HCT116 (cell line): Measurements from ENCODE around the gene UGGT2. TPM values are rescaled to one million over a fixed set of nuclear protein-coding genes. Genes with fewer than 3 reads are reported as not detected.

ENCODE experiments used
- ATAC-seq: fragments of 200-7000 bp; cut with Tn5 transposase; 2 replicates; pipeline ENCODE4 v1.9.1; 2020; ENCODE audit warnings: mild to moderate bottlenecking, moderate library complexity
- BruUV-seq: library from RNA; stranded (reverse); fragments of 400-500 nt; replicated peaks from 2 replicates; lab custom pipeline; 2021; lab: Mats Ljungman, UMichigan
- CTCF ChIA-PET: fragments of 300-600 bp; sonication (Branson Sonifier 250); formaldehyde crosslinking; loops from one replicate; lab custom pipeline; 2021; ENCODE audit warnings: antibody characterized with exemption; lab: Charles Lee
- POLR2A ChIA-PET: fragments of 300-600, 350-600 bp; sonication (Branson Sonifier 250); formaldehyde crosslinking; loops from one replicate; lab custom pipeline; 2021; ENCODE audit warnings: antibody characterized with exemption; lab: Charles Lee
- RAD21 ChIA-PET, 2 experiments: fragments of 300-600 bp; sonication (Branson Sonifier 250); formaldehyde crosslinking; loops; one replicate each; lab custom pipeline; 2023; ENCODE audit warnings: low total read pairs in 2 of 2; ENCODE audit not compliant: uncharacterized antibody in 2 of 2, unreplicated experiment in 2 of 2, low non-redundant PET in 1 of 2; lab: Charles Lee
- DNase-seq: peaks from one replicate; pipeline ENCODE4 v3.0.0-alpha.2; 2010; ENCODE audit warnings: low read depth, low spot score
- H2AFZ ChIP-seq: fragments of 200-600 bp; shearing (Covaris generic), sonication (generic); 2 replicates; pipeline ENCODE4 v1.6.1; 2017; ENCODE audit warnings: low read depth, mixed run types, mixed read lengths, antibody characterized with exemption, low read length; ENCODE audit not compliant: poor library complexity, severe bottlenecking
- H3K27ac ChIP-seq: 2 replicates; pipeline ENCODE4 v1.5.1; 2012; ENCODE audit warnings: low read depth, low read length
- H3K27me3 ChIP-seq: fragments of 200-600 bp; sonication (generic); 2 replicates; pipeline ENCODE4 v1.6.1; 2016; ENCODE audit warnings: mixed run types, low read length, mixed read lengths; ENCODE audit not compliant: insufficient read depth
- H3K36me3 ChIP-seq, 2 experiments: fragments of 200-500 bp in 1 of 2; fragments of 200-600 bp in 1 of 2; sonication (Bioruptor generic) in 1 of 2; sonication (generic) in 1 of 2; 2 replicates each; pipeline versions ENCODE4 v1.5.1 to v1.6.1; 2014 to 2016; ENCODE audit warnings: low read length in 2 of 2, inconsistent platforms in 1 of 2, mixed read lengths in 1 of 2, mixed run types in 1 of 2; ENCODE audit not compliant: insufficient read depth in 2 of 2, control insufficient read depth in 1 of 2
- H3K4me1 ChIP-seq, 2 experiments: fragments of 200-600 bp in 1 of 2; sonication (generic) in 1 of 2; 2 replicates each; pipeline versions ENCODE4 v1.5.1 to v1.6.1; 2012 to 2017; ENCODE audit warnings: low read length in 2 of 2, inconsistent platforms in 1 of 2, mild to moderate bottlenecking in 1 of 2, mixed read lengths in 1 of 2, mixed run types in 1 of 2, moderate library complexity in 1 of 2; ENCODE audit not compliant: insufficient read depth in 2 of 2, control insufficient read depth in 1 of 2
- H3K4me2 ChIP-seq: fragments of 200-600 bp; sonication (generic); 2 replicates; pipeline ENCODE4 v1.6.1; 2017; ENCODE audit warnings: mixed run types, low read length, mixed read lengths
- H3K4me3 ChIP-seq, 2 experiments: fragments of 200-600 bp in 1 of 2; sonication (generic) in 1 of 2; replicated peaks in 1 of 2; 2 replicates each; pipeline ENCODE4 v1.5.1; 2011 to 2016; ENCODE audit warnings: low read length in 2 of 2, control low read depth in 1 of 2, low read depth in 1 of 2, mild to moderate bottlenecking in 1 of 2, mixed read lengths in 1 of 2, mixed run types in 1 of 2
- H3K79me2 ChIP-seq: fragments of 200-600 bp; sonication (generic); 2 replicates; pipeline ENCODE4 v1.6.1; 2017; ENCODE audit warnings: mild to moderate bottlenecking, mixed run types, low read length, moderate library complexity, mixed read lengths; ENCODE audit not compliant: insufficient read depth
- H3K9ac ChIP-seq: fragments of 200-600 bp; sonication (generic); 2 replicates; pipeline ENCODE4 v1.6.1; 2016; ENCODE audit warnings: low read length, mixed read lengths
- H3K9me2 ChIP-seq: fragments of 200-600 bp; sonication (generic), shearing (Covaris generic); 2 replicates; pipeline ENCODE4 v1.6.1; 2017; ENCODE audit warnings: mixed run types, mild to moderate bottlenecking, moderate library complexity; ENCODE audit not compliant: insufficient read depth
- H3K9me3 ChIP-seq, 2 experiments: fragments of 200-500 bp in 1 of 2; fragments of 200-600 bp in 1 of 2; sonication (Bioruptor generic) in 1 of 2; sonication (generic) in 1 of 2; 2 replicates each; pipeline ENCODE4 v1.6.1; 2014 to 2017; ENCODE audit warnings: low read length in 2 of 2, mixed read lengths in 2 of 2, inconsistent platforms in 1 of 2, low read depth in 1 of 2, mild to moderate bottlenecking in 1 of 2, mixed run types in 1 of 2, moderate library complexity in 1 of 2; ENCODE audit not compliant: control insufficient read depth in 1 of 2, insufficient read depth in 1 of 2
- H4K20me1 ChIP-seq: fragments of 200-600 bp; sonication (generic), shearing (Covaris generic); 2 replicates; pipeline ENCODE4 v1.6.1; 2017; ENCODE audit warnings: mixed run types, mild to moderate bottlenecking, moderate library complexity; ENCODE audit not compliant: insufficient read depth
- CBX3 ChIP-seq: IDR thresholded peaks from 2 replicates; pipeline ENCODE4 v1.6.1; 2012; ENCODE audit warnings: low read depth
- EZH2 ChIP-seq: fragments of 200-600 bp; sonication (generic); IDR thresholded peaks from 2 replicates; pipeline ENCODE4 v1.6.1; 2017; ENCODE audit warnings: antibody characterized with exemption, mixed run types
- EZH2phosphoT487 ChIP-seq: fragments of 200-600 bp; IDR thresholded peaks from 2 replicates; pipeline ENCODE4 v1.6.1; 2018; ENCODE audit warnings: antibody characterized with exemption, borderline replicate concordance
- POLR2A ChIP-seq: IDR thresholded peaks from 2 replicates; pipeline ENCODE4 v1.7.0; 2011; ENCODE audit warnings: borderline replicate concordance; ENCODE audit not compliant: insufficient read depth, insufficient read length; ENCODE audit errors: extremely low read depth
- POLR2AphosphoS5 ChIP-seq: IDR thresholded peaks from 2 replicates; pipeline ENCODE4 v1.6.1; 2011; ENCODE audit warnings: mild to moderate bottlenecking, low read depth, low read length, moderate library complexity
- RAD21 ChIP-seq: IDR thresholded peaks from 2 replicates; pipeline ENCODE4 v1.6.1; 2012; ENCODE audit warnings: low read depth, mild to moderate bottlenecking
- SIN3A ChIP-seq: IDR thresholded peaks from 2 replicates; pipeline ENCODE4 v1.6.1; 2012; ENCODE audit warnings: low read depth
- SP1 ChIP-seq: IDR thresholded peaks from 2 replicates; pipeline ENCODE4 v1.6.1; 2012; ENCODE audit warnings: low read depth
- TCF7L2 ChIP-seq: IDR thresholded peaks from 2 replicates; pipeline ENCODE4 v1.7.0; 2011; ENCODE audit warnings: borderline replicate concordance, inconsistent platforms; ENCODE audit not compliant: insufficient read depth, insufficient read length; ENCODE audit errors: extremely low read depth
- YY1 ChIP-seq: IDR thresholded peaks from 2 replicates; pipeline ENCODE4 v1.6.1; 2011; ENCODE audit warnings: low read length, low read depth, moderate library complexity, mild to moderate bottlenecking; ENCODE audit not compliant: insufficient replicate concordance; ENCODE audit errors: extremely low read depth
- ZNF274 ChIP-seq: fragments of 200-500 bp; sonication (Bioruptor generic); IDR thresholded peaks from 2 replicates; pipeline ENCODE4 v1.6.1; 2014; ENCODE audit warnings: mild to moderate bottlenecking, low read depth, low read length, inconsistent platforms
- intact Hi-C: fragments of 100-400 bp; cut with micrococcal nuclease; formaldehyde crosslinking; loops from 2 replicates; pipeline ENCODE4 v1.10.0; 2022
- total RNA-seq: library from RNA; stranded (reverse); gene quantifications from one replicate; pipeline ENCODE4 v1.2.1, GENCODE V29; 2021; ENCODE audit not compliant: unreplicated experiment
- TF ChIP-seq, protein P1 (sequence below): IDR thresholded peaks from 2 replicates; pipeline ENCODE4 v1.6.1; 2012; ENCODE audit warnings: low read depth
- TF ChIP-seq, protein P2 (sequence below): IDR thresholded peaks from 2 replicates; pipeline ENCODE4 v1.6.1; 2012
- TF ChIP-seq, protein P3 (sequence below), 3 experiments: fragments of 200-600 bp in 1 of 3; sonication (generic) in 1 of 3; IDR thresholded peaks in 2 of 3; conservative IDR thresholded peaks in 1 of 3; 2 replicates each; pipeline ENCODE4 v1.5.1; 2012 to 2017; ENCODE audit warnings: low read depth in 2 of 3, low read length in 2 of 3, antibody characterized with exemption in 1 of 3, borderline replicate concordance in 1 of 3, control low read depth in 1 of 3, mild to moderate bottlenecking in 1 of 3, mixed read lengths in 1 of 3, mixed run types in 1 of 3, moderate library complexity in 1 of 3; ENCODE audit not compliant: insufficient read depth in 1 of 3

The UGGT2 gene
- total RNA-seq, 1 experiment from 2014 or later: 27.1 TPM

DNA sequence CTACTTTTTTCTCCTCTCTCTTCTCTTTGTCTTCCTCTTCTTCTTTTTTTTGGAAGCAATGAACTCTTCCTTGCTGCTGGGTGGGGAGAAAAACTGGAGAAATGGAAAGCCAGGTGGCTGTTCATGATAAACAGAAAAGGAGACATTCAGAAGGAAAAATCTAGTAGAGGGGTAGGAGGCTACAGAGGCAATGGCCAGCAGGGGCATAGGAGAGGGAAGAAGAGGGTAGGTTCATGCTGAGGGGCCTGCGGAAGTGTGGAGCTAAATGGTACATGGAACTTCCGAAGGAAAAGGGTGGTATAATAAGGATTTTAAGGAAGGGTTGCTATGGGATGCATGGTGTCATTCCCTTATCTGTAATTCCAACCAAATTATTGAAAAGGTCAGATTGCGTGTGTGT is 19.2 kb upstream of the UGGT2 start:
- intact Hi-C loops: no loop called here

DNA sequence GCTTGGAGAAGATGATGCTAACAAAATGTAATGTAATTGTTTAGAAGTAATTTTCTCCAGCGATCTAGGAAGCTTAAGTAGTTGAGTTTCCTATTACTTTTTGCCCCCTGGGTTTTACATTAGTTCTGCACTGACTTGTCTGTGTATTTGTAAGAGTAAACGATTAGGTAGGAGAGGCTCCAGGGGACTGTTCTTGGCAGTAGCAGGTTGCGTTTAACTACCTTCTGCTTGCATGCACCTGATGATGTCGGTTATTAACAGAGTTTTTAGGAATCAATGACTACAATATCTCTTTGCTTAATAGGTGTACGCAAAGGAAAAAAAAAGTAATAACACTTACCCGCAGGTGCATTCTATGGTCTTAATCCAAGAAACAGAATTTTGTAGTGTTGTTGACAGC is 18.3 kb upstream of the UGGT2 start:
- Histone ChIP-seq H3K79me2 (no peaks in the 10 kb centered on the region), H3K9me2 (no peaks in the 10 kb centered on the region), H3K36me3 (no peaks in the 10 kb centered on the region), H3K27ac (no peak overlapping the region), H3K9ac (no peak overlapping the region), H3K4me3 (no peak overlapping the region), H2AFZ (no peak overlapping the region), H3K4me2 (no peak overlapping the region), H3K9me3 (no peaks in the 10 kb centered on the region), H3K4me1 (no peaks in the 10 kb centered on the region), H3K27me3 (peaks cover 12% of the 10 kb centered on the region; the same call in 1 of the 2 replicates), H4K20me1 (no peaks in the 10 kb centered on the region)
- intact Hi-C loops: no loop called here
- no TSS peak for BruUV-seq
- RAD21 ChIA-PET: no interaction called here
- no peak for DNase-seq
- no peak for ATAC-seq
- POLR2A ChIA-PET: no interaction called here
- CTCF ChIA-PET: no interaction called here
- TF ChIP-seq RAD21 (no peak), CBX3 (no peak), POLR2AphosphoS5 (no peak), EZH2 (no peak), POLR2A (no peak), TCF7L2 (no peak), EZH2phosphoT487 (no peak), SP1 (no peak), YY1 (no peak)
- TF ChIP-seq, protein P1, sequence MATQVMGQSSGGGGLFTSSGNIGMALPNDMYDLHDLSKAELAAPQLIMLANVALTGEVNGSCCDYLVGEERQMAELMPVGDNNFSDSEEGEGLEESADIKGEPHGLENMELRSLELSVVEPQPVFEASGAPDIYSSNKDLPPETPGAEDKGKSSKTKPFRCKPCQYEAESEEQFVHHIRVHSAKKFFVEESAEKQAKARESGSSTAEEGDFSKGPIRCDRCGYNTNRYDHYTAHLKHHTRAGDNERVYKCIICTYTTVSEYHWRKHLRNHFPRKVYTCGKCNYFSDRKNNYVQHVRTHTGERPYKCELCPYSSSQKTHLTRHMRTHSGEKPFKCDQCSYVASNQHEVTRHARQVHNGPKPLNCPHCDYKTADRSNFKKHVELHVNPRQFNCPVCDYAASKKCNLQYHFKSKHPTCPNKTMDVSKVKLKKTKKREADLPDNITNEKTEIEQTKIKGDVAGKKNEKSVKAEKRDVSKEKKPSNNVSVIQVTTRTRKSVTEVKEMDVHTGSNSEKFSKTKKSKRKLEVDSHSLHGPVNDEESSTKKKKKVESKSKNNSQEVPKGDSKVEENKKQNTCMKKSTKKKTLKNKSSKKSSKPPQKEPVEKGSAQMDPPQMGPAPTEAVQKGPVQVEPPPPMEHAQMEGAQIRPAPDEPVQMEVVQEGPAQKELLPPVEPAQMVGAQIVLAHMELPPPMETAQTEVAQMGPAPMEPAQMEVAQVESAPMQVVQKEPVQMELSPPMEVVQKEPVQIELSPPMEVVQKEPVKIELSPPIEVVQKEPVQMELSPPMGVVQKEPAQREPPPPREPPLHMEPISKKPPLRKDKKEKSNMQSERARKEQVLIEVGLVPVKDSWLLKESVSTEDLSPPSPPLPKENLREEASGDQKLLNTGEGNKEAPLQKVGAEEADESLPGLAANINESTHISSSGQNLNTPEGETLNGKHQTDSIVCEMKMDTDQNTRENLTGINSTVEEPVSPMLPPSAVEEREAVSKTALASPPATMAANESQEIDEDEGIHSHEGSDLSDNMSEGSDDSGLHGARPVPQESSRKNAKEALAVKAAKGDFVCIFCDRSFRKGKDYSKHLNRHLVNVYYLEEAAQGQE: no peak
- TF ChIP-seq, protein P2, sequence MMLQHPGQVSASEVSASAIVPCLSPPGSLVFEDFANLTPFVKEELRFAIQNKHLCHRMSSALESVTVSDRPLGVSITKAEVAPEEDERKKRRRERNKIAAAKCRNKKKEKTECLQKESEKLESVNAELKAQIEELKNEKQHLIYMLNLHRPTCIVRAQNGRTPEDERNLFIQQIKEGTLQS: no peak

More for the DNA sequence above, 19.2 kb upstream of the UGGT2 start:
- Histone ChIP-seq H3K27me3 (peaks cover 12% of the 10 kb centered on the region; the same call in 1 of the 2 replicates), H4K20me1 (no peaks in the 10 kb centered on the region), H2AFZ (no peak overlapping the region), H3K27ac (no peak overlapping the region), H3K9ac (no peak overlapping the region), H3K9me3 (no peaks in the 10 kb centered on the region), H3K4me3 (no peak overlapping the region), H3K4me2 (no peak overlapping the region), H3K9me2 (no peaks in the 10 kb centered on the region), H3K36me3 (no peaks in the 10 kb centered on the region), H3K79me2 (no peaks in the 10 kb centered on the region), H3K4me1 (no peaks in the 10 kb centered on the region)
- ChIA-PET CTCF (interaction anchor here (0.8 kb wide), 1 partner anchor 14 kb away, joined by 3 read pairs; no protein-coding TSS in a partner anchor), RAD21 (no interaction called here), POLR2A (no interaction called here)
- DNase-seq: no peak
- ATAC-seq: peak; percentile 49; the same call in 1 of the 2 replicates
- TF ChIP-seq ZNF274 (no peak), TCF7L2 (no peak), SIN3A (no peak)
- TF ChIP-seq, protein P3, sequence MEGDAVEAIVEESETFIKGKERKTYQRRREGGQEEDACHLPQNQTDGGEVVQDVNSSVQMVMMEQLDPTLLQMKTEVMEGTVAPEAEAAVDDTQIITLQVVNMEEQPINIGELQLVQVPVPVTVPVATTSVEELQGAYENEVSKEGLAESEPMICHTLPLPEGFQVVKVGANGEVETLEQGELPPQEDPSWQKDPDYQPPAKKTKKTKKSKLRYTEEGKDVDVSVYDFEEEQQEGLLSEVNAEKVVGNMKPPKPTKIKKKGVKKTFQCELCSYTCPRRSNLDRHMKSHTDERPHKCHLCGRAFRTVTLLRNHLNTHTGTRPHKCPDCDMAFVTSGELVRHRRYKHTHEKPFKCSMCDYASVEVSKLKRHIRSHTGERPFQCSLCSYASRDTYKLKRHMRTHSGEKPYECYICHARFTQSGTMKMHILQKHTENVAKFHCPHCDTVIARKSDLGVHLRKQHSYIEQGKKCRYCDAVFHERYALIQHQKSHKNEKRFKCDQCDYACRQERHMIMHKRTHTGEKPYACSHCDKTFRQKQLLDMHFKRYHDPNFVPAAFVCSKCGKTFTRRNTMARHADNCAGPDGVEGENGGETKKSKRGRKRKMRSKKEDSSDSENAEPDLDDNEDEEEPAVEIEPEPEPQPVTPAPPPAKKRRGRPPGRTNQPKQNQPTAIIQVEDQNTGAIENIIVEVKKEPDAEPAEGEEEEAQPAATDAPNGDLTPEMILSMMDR (IDR thresholded peaks at IDR 0.05 in 2 of 3, conservative IDR thresholded peaks at IDR 0.05 in 1 of 3; ENCODE audit: borderline replicate concordance in 1 of 3, insufficient read depth in 1 of 3, low read depth in 2 of 3, low read length in 2 of 3): peak in 2 of 3 experiments; percentile 19 to 23; a peak in 1 of 6 replicates
- BruUV-seq: no TSS peak
